A673 (cell line): ENCODE results near the gene CATSPERZ. TPM values are rescaled to one million over a fixed set of nuclear protein-coding genes. Genes with fewer than 3 reads are reported as not detected.

Source experiments
- BruUV-seq: library from RNA; stranded (reverse); fragments of 400-500 nt; replicated peaks from 2 replicates; lab custom pipeline; 2021; lab: Mats Ljungman, UMichigan
- CTCF ChIA-PET: fragments of 300-600 bp; sonication (Branson Sonifier 250); formaldehyde crosslinking; loops from one replicate; lab custom pipeline; 2022; ENCODE audit warnings: antibody characterized with exemption; lab: Charles Lee
- POLR2A ChIA-PET: fragments of 300-600 bp; sonication (Branson Sonifier 250); formaldehyde crosslinking; loops from one replicate; lab custom pipeline; 2022; ENCODE audit warnings: antibody characterized with exemption; ENCODE audit not compliant: low non-redundant PET; lab: Charles Lee
- DNase-seq: peaks from one replicate; pipeline ENCODE4 v3.0.0-alpha.2; 2015; ENCODE audit warnings: low spot score
- H3K27ac ChIP-seq: fragments of 200-600 bp; sonication (generic); 2 replicates; pipeline ENCODE4 v1.5.1; 2016; ENCODE audit warnings: mixed run types, low read depth, mild to moderate bottlenecking, mixed read lengths, antibody characterized with exemption, low read length; ENCODE audit not compliant: poor library complexity, severe bottlenecking
- H3K27me3 ChIP-seq: fragments of 200-600 bp; sonication (generic); replicated peaks from 2 replicates; pipeline ENCODE4 v1.6.1; 2017; ENCODE audit warnings: mixed run types, low read depth, mild to moderate bottlenecking, mixed read lengths, antibody characterized with exemption, low read length; ENCODE audit not compliant: insufficient read depth, poor library complexity
- H3K36me3 ChIP-seq: fragments of 200-600 bp; sonication (generic); 2 replicates; pipeline ENCODE4 v1.6.1; 2016; ENCODE audit warnings: mixed run types, mild to moderate bottlenecking, mixed read lengths, antibody characterized with exemption, low read length; ENCODE audit not compliant: insufficient read depth, poor library complexity, severe bottlenecking
- H3K4me1 ChIP-seq: fragments of 200-600 bp; sonication (generic); 2 replicates; pipeline ENCODE4 v1.6.1; 2017; ENCODE audit warnings: mixed run types, mild to moderate bottlenecking, mixed read lengths, antibody characterized with exemption, low read length; ENCODE audit not compliant: insufficient read depth, poor library complexity, severe bottlenecking
- H3K4me3 ChIP-seq: fragments of 200-600 bp; sonication (generic); 2 replicates; pipeline ENCODE4 v1.5.1; 2016; ENCODE audit warnings: low read depth, mixed run types, mild to moderate bottlenecking, mixed read lengths, low read length; ENCODE audit not compliant: poor library complexity, severe bottlenecking
- H3K9me3 ChIP-seq: fragments of 200-600 bp; sonication (generic); 2 replicates; pipeline ENCODE4 v1.6.1; 2016; ENCODE audit warnings: mixed run types, low read depth, mild to moderate bottlenecking, mixed read lengths, antibody characterized with exemption, low read length; ENCODE audit not compliant: poor library complexity, severe bottlenecking
- EZH2 ChIP-seq: fragments of 200-600 bp; sonication (generic); IDR thresholded peaks from 2 replicates; pipeline ENCODE4 v1.6.1; 2017; ENCODE audit warnings: borderline replicate concordance, low read depth, mild to moderate bottlenecking, mixed read lengths, antibody characterized with exemption, low read length; ENCODE audit not compliant: poor library complexity, severe bottlenecking
- intact Hi-C: fragments of 100-400 bp; cut with micrococcal nuclease; formaldehyde crosslinking; loops from one replicate; pipeline ENCODE4 v1.10.0; 2022; ENCODE audit not compliant: unreplicated experiment
- total RNA-seq: library from RNA; stranded (reverse); gene quantifications from 2 replicates; pipeline ENCODE4 v1.2.3, GENCODE V29; 2021
- TF ChIP-seq, protein P1 (sequence below): fragments of 300-800, 200-600 bp; sonication (generic); conservative IDR thresholded peaks from 2 replicates; pipeline ENCODE4 v1.5.1; 2017; ENCODE audit warnings: low read depth, mild to moderate bottlenecking, antibody characterized with exemption, low read length, moderate library complexity, mixed read lengths

The CATSPERZ gene
- total RNA-seq, 1 experiment from 2014 or later, result not detected

DNA sequence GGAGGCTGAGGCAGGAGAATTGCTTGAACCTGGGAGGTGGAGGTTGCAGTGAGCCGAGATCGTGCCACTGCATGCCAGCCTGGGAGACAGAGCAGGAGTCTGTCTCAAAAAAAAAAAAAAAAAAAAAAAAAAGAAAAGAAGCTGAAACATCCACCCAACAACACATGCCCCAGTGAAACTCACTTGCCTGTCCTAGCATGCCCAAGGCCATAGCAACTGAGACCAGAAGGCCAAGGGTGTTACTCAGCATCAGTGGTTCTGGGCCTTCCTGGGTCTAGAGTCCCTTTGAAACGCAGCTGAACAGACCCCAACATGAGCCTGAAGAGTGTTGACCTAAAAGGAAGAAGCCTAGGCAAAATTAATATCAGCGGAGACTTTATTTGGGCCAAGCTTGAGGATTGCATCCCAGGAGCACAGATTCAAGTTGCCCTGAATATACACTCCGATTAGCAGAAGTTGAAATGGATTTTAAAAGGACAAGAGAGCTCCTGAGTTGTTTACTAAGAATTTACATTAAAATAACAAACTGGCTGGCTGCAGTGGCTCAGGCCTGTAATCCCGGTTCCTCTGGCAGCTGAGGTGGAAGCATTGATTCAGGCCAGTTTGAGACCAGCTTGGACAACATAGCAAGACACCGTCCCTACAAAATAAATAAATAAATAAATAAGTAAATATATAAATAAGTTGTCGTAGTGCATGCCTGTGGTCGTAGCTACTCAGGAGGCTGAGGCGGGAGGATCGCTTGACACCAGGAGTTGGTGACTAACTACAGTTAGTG lies 24.7 kb downstream of the CATSPERZ start:
- ChIA-PET CTCF (interaction anchor here (0.7 kb wide), 1 partner anchor 328 kb away, joined by 4 read pairs; no protein-coding TSS in a partner anchor), POLR2A (interaction anchor here (0.5 kb wide), 1 partner anchor 58 kb away, joined by 3 read pairs; no protein-coding TSS in a partner anchor)
- no peaks in the 10 kb centered on the region for H3K9me3 ChIP-seq
- no peaks in the 10 kb centered on the region for H3K4me1 ChIP-seq
- no peak overlapping the region for H3K4me3 ChIP-seq
- no peak for DNase-seq
- H3K36me3 ChIP-seq, result peaks cover 8% of the 10 kb centered on the region
- no peak overlapping the region for H3K27ac ChIP-seq
- BruUV-seq, result no TSS peak
- intact Hi-C loops, result no loop called here
- TF ChIP-seq EZH2, result no peak
- TF ChIP-seq, protein P1, sequence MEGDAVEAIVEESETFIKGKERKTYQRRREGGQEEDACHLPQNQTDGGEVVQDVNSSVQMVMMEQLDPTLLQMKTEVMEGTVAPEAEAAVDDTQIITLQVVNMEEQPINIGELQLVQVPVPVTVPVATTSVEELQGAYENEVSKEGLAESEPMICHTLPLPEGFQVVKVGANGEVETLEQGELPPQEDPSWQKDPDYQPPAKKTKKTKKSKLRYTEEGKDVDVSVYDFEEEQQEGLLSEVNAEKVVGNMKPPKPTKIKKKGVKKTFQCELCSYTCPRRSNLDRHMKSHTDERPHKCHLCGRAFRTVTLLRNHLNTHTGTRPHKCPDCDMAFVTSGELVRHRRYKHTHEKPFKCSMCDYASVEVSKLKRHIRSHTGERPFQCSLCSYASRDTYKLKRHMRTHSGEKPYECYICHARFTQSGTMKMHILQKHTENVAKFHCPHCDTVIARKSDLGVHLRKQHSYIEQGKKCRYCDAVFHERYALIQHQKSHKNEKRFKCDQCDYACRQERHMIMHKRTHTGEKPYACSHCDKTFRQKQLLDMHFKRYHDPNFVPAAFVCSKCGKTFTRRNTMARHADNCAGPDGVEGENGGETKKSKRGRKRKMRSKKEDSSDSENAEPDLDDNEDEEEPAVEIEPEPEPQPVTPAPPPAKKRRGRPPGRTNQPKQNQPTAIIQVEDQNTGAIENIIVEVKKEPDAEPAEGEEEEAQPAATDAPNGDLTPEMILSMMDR, result no peak
- H3K27me3 ChIP-seq, result no peaks in the 10 kb centered on the region

DNA sequence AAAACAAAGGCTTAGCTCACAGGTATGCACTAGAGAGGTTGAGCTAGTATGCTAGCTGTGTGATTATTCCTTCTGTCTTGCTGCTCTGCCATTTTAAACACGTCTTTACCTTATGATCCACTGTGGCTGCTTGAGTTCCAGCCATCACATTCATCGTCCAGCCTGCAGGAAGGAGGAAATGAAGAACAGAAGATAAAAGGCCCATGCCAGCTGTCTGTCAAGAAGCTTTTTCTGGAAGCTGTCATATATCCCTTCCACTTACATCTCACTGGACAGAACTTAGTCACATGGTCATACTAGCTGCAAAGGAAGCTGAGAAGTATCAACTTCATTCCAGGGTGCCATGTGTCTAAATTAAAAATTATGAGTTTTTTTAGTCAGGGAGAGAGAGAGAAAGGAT lies 27.2 kb downstream of the CATSPERZ start:
- DNase-seq, result no peak

DNA sequence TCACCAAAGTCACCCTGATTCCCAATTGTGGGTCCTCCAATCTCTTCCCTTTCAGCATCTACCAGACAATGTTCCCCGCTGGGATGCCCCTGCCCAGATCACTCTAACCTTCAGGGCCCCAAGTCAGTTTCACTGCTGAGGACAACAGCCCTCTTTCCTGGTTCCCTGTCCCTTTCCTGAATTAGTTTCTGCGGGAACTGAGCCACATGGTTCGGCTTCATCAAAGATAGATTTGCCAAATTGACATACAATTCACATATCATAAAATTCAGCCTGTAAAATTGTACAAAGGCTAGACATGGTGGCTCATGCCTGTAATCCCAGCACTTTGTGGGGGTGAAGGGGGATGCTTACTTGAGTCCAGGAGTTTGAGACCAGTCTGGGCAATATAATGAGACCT lies 27.8 kb downstream of the CATSPERZ start:
- H3K36me3 ChIP-seq, result no peaks in the 10 kb centered on the region
- no peak for DNase-seq
- H3K9me3 ChIP-seq, result no peaks in the 10 kb centered on the region
- H3K27ac ChIP-seq, result no peak overlapping the region
- H3K4me1 ChIP-seq, result peaks cover 5% of the 10 kb centered on the region
- intact Hi-C loops, result no loop called here
- ChIA-PET POLR2A (interaction anchor here (0.8 kb wide), 1 partner anchor 10 kb away, joined by 3 read pairs; the partner anchor contains the start of gene PRDX5), CTCF (no interaction called here)
- no TSS peak for BruUV-seq
- no peak overlapping the region for H3K4me3 ChIP-seq
- TF ChIP-seq, protein P1, result no peak
- TF ChIP-seq EZH2, result no peak
- no peaks in the 10 kb centered on the region for H3K27me3 ChIP-seq

More for the DNA sequence above, 27.2 kb downstream of the CATSPERZ start:
- Histone ChIP-seq H3K9me3 (no peaks in the 10 kb centered on the region), H3K27me3 (no peaks in the 10 kb centered on the region), H3K4me1 (peaks cover 5% of the 10 kb centered on the region), H3K4me3 (no peak overlapping the region), H3K36me3 (no peaks in the 10 kb centered on the region), H3K27ac (no peak overlapping the region)
- TF ChIP-seq, protein P1, result no peak
- no peak for TF ChIP-seq EZH2
- intact Hi-C loops, result no loop called here
- no TSS peak for BruUV-seq
- POLR2A ChIA-PET, result interaction anchor here (0.6 to 0.8 kb wide), 2 partner anchors 10 to 1533 kb away, joined by 3 read pairs; partner anchors contain the start of gene PRDX5
- CTCF ChIA-PET, result no interaction called here
